MCF 10A (cell line): ENCODE data around the gene ZFP36L2. TPM values are rescaled to one million over a fixed set of nuclear protein-coding genes. Genes with fewer than 3 reads are reported as not detected.

Experiments used
- BruUV-seq: library from RNA; stranded (reverse); fragments of 400-500 nt; replicated peaks from 2 replicates; lab custom pipeline; 2021; lab: Mats Ljungman, UMichigan
- CTCF ChIA-PET: fragments of 300-600 bp; sonication (Branson Sonifier 250); formaldehyde crosslinking; extraction: SDS; loops from one replicate; lab custom pipeline; 2021; ENCODE audit warnings: antibody characterized with exemption, inconsistent platforms; lab: Yijun Ruan, JAX
- POLR2A ChIA-PET: fragments of 300-600, 350-650 bp; sonication (Branson Sonifier 250); formaldehyde crosslinking; extraction: SDS; loops from one replicate; lab custom pipeline; 2020; ENCODE audit warnings: antibody characterized with exemption, inconsistent platforms; lab: Yijun Ruan, JAX
- DNase-seq: peaks from one replicate; pipeline ENCODE4 v3.0.0-alpha.2; 2018; ENCODE audit not compliant: unreplicated experiment
- H3K27ac Mint-ChIP-seq: one replicate; pipeline ENCODE4 v1.8.0; 2022; ENCODE audit warnings: mild to moderate bottlenecking, low read depth, mixed read lengths; ENCODE audit not compliant: unreplicated experiment
- H3K27me3 Mint-ChIP-seq: one replicate; pipeline ENCODE4 v1.8.0; 2022; ENCODE audit warnings: mixed read lengths; ENCODE audit not compliant: insufficient read depth, unreplicated experiment
- H3K36me3 Mint-ChIP-seq: one replicate; pipeline ENCODE4 v1.8.0; 2022; ENCODE audit warnings: mild to moderate bottlenecking, moderate library complexity, mixed read lengths; ENCODE audit not compliant: insufficient read depth, unreplicated experiment
- H3K4me1 Mint-ChIP-seq: one replicate; pipeline ENCODE4 v1.8.0; 2022; ENCODE audit warnings: mixed read lengths; ENCODE audit not compliant: insufficient read depth, unreplicated experiment
- H3K4me3 Mint-ChIP-seq: one replicate; pipeline ENCODE4 v1.8.0; 2022; ENCODE audit warnings: mild to moderate bottlenecking, moderate library complexity, mixed read lengths; ENCODE audit not compliant: unreplicated experiment
- H3K9me3 Mint-ChIP-seq: one replicate; pipeline ENCODE4 v1.8.0; 2022; ENCODE audit warnings: mixed read lengths; ENCODE audit not compliant: unreplicated experiment
- intact Hi-C: fragments of 100-400 bp; cut with micrococcal nuclease; formaldehyde crosslinking; loops from 2 replicates; pipeline ENCODE4 v1.14.1; 2022
- total RNA-seq: library from RNA; stranded (reverse); gene quantifications from 2 replicates; pipeline ENCODE4 v1.2.3, GENCODE V29; 2022
- TF ChIP-seq, protein P1 (sequence below): fragments of 200-600 bp; IDR thresholded peaks from one replicate; pipeline ENCODE4 v1.8.0; 2022; ENCODE audit warnings: antibody characterized with exemption, mild to moderate bottlenecking; ENCODE audit not compliant: unreplicated experiment

ZFP36L2 gene
- total RNA-seq, 1 experiment from 2014 or later, result 162 TPM

DNA sequence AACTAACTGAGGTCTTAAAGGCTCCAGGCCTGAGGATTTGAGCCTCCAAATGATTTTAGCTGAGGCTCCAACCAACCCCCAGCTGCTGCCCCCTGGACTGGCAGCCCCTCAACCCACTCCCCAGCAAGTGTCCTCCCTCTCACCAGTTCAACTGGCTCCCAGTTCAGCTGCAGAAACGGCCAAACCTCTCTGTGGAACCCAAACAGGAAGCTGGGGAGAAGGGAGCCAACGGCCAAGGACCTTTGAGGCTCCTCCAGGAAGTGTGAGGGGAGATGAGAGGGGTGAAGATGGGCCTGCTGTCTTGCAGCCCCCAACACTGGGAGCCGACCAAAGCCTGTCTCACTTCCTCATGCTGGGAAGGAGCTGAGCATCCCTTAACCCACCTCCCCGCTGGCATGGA lies 24.9 kb downstream of the ZFP36L2 start:
- Mint-ChIP-seq H3K4me1 (peaks cover 10% of the 10 kb centered on the region), H3K4me3 (no peak overlapping the region), H3K27ac (no peak overlapping the region), H3K36me3 (no peaks in the 10 kb centered on the region), H3K9me3 (no peaks in the 10 kb centered on the region), H3K27me3 (no peaks in the 10 kb centered on the region)
- intact Hi-C loops, result no loop called here
- BruUV-seq, result no TSS peak
- POLR2A ChIA-PET, result interaction anchor here (1.1 to 2.4 kb wide), 3 partner anchors 20 to 42 kb away, joined by 4 to 7 read pairs (median 6); no protein-coding TSS in a partner anchor
- DNase-seq, result no peak
- TF ChIP-seq, protein P1, sequence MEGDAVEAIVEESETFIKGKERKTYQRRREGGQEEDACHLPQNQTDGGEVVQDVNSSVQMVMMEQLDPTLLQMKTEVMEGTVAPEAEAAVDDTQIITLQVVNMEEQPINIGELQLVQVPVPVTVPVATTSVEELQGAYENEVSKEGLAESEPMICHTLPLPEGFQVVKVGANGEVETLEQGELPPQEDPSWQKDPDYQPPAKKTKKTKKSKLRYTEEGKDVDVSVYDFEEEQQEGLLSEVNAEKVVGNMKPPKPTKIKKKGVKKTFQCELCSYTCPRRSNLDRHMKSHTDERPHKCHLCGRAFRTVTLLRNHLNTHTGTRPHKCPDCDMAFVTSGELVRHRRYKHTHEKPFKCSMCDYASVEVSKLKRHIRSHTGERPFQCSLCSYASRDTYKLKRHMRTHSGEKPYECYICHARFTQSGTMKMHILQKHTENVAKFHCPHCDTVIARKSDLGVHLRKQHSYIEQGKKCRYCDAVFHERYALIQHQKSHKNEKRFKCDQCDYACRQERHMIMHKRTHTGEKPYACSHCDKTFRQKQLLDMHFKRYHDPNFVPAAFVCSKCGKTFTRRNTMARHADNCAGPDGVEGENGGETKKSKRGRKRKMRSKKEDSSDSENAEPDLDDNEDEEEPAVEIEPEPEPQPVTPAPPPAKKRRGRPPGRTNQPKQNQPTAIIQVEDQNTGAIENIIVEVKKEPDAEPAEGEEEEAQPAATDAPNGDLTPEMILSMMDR, result no peak
- CTCF ChIA-PET, result interaction anchor here (0.6 to 1.1 kb wide), 2 partner anchors 11 to 435 kb away, joined by 3 read pairs; no protein-coding TSS in a partner anchor

GRCh38 chr2:43201016-43201415 lies 25.4 kb downstream of the ZFP36L2 start:
- Mint-ChIP-seq H3K4me1 (peaks cover 10% of the 10 kb centered on the region), H3K27me3 (no peaks in the 10 kb centered on the region), H3K9me3 (no peaks in the 10 kb centered on the region), H3K27ac (peak overlapping the region; percentile 76), H3K4me3 (no peak overlapping the region), H3K36me3 (no peaks in the 10 kb centered on the region)
- DNase-seq, result no peak
- no TSS peak for BruUV-seq
- intact Hi-C loops, result no loop called here
- POLR2A ChIA-PET, result interaction anchor here (1.1 to 2.4 kb wide), 4 partner anchors 20 to 41 kb away, joined by 4 to 9 read pairs (median 6); no protein-coding TSS in a partner anchor
- TF ChIP-seq, protein P1, result no peak
- CTCF ChIA-PET, result interaction anchor here (0.5 to 1.1 kb wide), 3 partner anchors 12 to 28 kb away, joined by 3 read pairs; partner anchors contain the start of gene ZFP36L2

DNA sequence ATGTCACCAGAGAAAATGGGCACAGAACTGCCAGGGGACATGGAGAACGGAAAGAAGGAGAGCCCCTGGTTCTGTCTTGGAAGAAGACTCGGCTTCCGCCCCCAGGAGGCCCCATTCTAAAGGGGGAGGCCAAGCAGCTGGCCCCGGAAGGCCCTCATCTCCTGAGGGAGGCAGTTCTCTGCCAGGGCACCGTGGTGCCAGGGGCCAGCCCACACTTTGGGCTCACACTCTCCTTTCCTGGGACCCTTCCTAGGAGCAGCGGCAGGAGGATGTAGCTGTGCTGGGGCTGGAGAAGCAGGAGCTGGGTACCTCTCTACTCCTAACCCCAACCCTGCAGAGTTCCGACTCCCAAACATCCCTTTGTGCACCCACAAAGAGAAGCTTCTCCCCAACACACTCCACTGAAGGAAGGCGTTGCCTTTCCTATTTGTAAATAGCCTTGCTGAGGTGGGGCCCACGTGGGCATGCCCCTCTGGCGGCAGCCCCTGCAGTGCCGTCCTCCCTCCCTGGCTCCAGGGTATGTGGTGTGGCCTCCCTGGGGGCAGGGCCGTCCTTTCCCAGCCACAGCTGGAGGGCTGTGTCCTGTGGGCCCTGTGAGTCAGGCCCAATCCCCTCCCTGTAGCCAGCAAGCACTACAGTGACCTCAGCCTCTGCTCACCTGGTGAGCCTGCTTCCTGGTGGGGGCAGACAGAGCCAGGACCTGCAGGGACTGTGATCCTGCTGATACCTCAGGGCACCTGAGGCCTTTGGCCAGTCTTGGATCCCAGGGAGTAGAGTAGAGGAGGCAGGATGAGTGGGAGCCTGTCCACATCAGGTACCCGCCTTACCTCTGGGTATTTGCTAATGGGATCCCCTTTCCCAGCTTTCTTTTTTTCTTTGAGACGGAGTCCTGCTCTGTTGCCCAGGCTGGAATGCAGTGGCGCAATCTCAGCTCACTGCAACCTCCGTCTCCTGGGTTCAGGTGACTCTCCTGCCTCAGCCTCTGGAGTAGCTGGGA lies 26.6 kb downstream of the ZFP36L2 start:
- CTCF ChIA-PET, result interaction anchor here (0.5 to 1.6 kb wide), 6 partner anchors 11 to 252 kb away, joined by 3 to 6 read pairs (median 3); no protein-coding TSS in a partner anchor
- Mint-ChIP-seq H3K27me3 (no peaks in the 10 kb centered on the region), H3K36me3 (no peaks in the 10 kb centered on the region), H3K27ac (peak overlapping the region; percentile 76), H3K4me1 (peaks cover 15% of the 10 kb centered on the region), H3K9me3 (no peaks in the 10 kb centered on the region), H3K4me3 (no peak overlapping the region)
- peak; percentile 70 for DNase-seq
- POLR2A ChIA-PET, result interaction anchor here (1.0 to 2.4 kb wide), 7 partner anchors 16 to 342 kb away, joined by 3 to 19 read pairs (median 6); no protein-coding TSS in a partner anchor
- TF ChIP-seq, protein P1, result no peak
- intact Hi-C loops, result no loop called here
- no TSS peak for BruUV-seq

GRCh38 chr2:43198263-43198662 lies 28.1 kb downstream of the ZFP36L2 start:
- DNase-seq, result no peak
- no peak overlapping the region for H3K4me3 Mint-ChIP-seq
- no peaks in the 10 kb centered on the region for H3K36me3 Mint-ChIP-seq
- no peaks in the 10 kb centered on the region for H3K27me3 Mint-ChIP-seq
- BruUV-seq, result no TSS peak
- no peak overlapping the region for H3K27ac Mint-ChIP-seq
- intact Hi-C loops, result no loop called here
- peaks cover 15% of the 10 kb centered on the region for H3K4me1 Mint-ChIP-seq
- CTCF ChIA-PET, result no interaction called here
- POLR2A ChIA-PET, result no interaction called here
- H3K9me3 Mint-ChIP-seq, result no peaks in the 10 kb centered on the region
- TF ChIP-seq, protein P1, result no peak
